ENCODE measurements around the gene CCR2.
"Not testable (repeated sequence)": the region's sequence is repeated elsewhere in the genome, so short reads cannot be mapped to it uniquely, and the experiment has no call there.

CCR2 gene

GRCh38 chr3:46380471-46381221 lies 26.7 kb downstream of the CCR2 start:
- DNase-seq (ENCODE audit: low spot score): no peak

- DNase-seq (ENCODE audit: low spot score): no peak
Measured at GRCh38 chr3:46381625-46382024, 27.7 kb downstream of the CCR2 start.

- no peak for DNase-seq (ENCODE audit: low spot score)
Measured at GRCh38 chr3:46383211-46383950, 29.5 kb downstream of the CCR2 start.

- no peak for DNase-seq (ENCODE audit: low spot score)
Measured at GRCh38 chr3:46383951-46384330, 30.0 kb downstream of the CCR2 start.

- no peak for DNase-seq (ENCODE audit: low spot score)
Measured at GRCh38 chr3:46386205-46386604, 32.3 kb downstream of the CCR2 start.

GRCh38 chr3:46388847-46389246 lies 34.9 kb downstream of the CCR2 start:
- not testable (repeated sequence) for DNase-seq (ENCODE audit: low spot score)

GRCh38 chr3:46389306-46389705 lies 35.4 kb downstream of the CCR2 start:
- DNase-seq (ENCODE audit: low spot score): no peak

- DNase-seq (ENCODE audit: low spot score): not testable (repeated sequence)
Measured at GRCh38 chr3:46391526-46391925, 37.6 kb downstream of the CCR2 start.

- no peak for DNase-seq (ENCODE audit: low spot score)
Measured at GRCh38 chr3:46393011-46393410, 39.1 kb downstream of the CCR2 start.

- DNase-seq (ENCODE audit: low spot score): no peak
Measured at GRCh38 chr3:46393554-46394434, 39.9 kb downstream of the CCR2 start.

- no peak for DNase-seq (ENCODE audit: low spot score)
Measured at GRCh38 chr3:46395210-46395661, 41.3 kb downstream of the CCR2 start.

GRCh38 chr3:46395766-46396530 lies 42.0 kb downstream of the CCR2 start:
- no peak for DNase-seq (ENCODE audit: low spot score)

- DNase-seq (ENCODE audit: low spot score): no peak
Measured at GRCh38 chr3:46397111-46397510, 43.2 kb downstream of the CCR2 start.

GRCh38 chr3:46398186-46398955 lies 44.5 kb downstream of the CCR2 start:
- DNase-seq (ENCODE audit: low spot score): no peak

GRCh38 chr3:46399098-46399497 lies 45.2 kb downstream of the CCR2 start:
- no peak for DNase-seq (ENCODE audit: low spot score)

GRCh38 chr3:46399557-46399956 lies 45.6 kb downstream of the CCR2 start:
- no peak for DNase-seq (ENCODE audit: low spot score)

GRCh38 chr3:46400000-46400734 lies 46.3 kb downstream of the CCR2 start:
- no peak for DNase-seq (ENCODE audit: low spot score)

- DNase-seq (ENCODE audit: low spot score): no peak
Measured at GRCh38 chr3:46400846-46401245, 46.9 kb downstream of the CCR2 start.

- DNase-seq (ENCODE audit: low spot score): no peak
Measured at GRCh38 chr3:46401579-46401978, 47.7 kb downstream of the CCR2 start.

GRCh38 chr3:46402902-46403301 lies 49.0 kb downstream of the CCR2 start:
- not testable (repeated sequence) for DNase-seq (ENCODE audit: low spot score)

All from D341Med (cell line).